Amniotic stem cell (primary cell): ENCODE results near the gene OLA1.
"Not testable (repeated sequence)": the region's sequence is repeated elsewhere in the genome, so short reads cannot be mapped to it uniquely, and the experiment has no call there.

Experiments
- DNase-seq: peaks from one replicate; lab custom pipeline; 2025; lab: John Stamatoyannopoulos, UW

Gene OLA1

DNA sequence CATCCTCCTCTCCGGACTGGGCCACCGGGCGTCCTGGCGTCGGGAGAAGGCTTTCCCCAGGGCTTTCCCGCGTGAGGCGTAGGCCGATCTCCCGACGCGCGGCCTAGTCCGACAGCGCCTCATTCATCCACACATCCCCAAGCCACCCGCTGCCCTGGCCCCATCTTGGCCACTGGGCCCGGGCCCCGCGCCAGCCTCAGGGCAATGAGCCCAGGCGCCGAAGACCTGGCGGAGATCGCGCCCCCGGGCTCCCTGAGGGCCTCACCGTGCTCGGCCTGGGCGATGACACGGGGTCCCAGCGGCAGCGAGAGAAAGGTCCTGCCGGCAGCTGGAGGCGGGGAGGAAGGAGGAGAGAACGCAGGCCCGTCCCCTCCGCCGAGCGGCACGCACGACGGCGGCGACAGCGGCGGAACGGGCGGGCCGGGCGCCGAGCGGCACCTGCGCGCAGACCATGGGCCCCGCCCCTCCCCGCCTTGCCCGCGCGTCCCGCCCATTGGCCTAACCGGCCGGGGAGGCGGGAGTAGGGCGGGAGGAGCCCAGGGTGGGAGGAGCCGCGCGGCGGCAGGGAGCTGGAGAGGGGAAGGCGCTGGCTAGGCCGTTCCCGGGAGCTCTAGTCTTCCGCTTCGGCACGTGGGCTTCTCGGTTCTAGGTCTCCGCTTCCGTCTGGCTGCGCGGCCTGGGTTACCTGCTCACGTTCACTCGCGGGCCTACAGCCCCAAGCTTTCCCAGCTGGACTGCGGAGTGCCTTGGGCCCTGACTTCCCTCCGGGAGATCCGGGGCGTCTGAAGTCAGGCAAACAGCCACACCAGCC lies at the start of gene OLA1:
Gene OLA1, minus strand, starts transcription at position 346 of the 811 bp plus-strand sequence. CDS start 1,717 bp downstream, outside the sequence.
- peak; percentile 72 for DNase-seq

DNA sequence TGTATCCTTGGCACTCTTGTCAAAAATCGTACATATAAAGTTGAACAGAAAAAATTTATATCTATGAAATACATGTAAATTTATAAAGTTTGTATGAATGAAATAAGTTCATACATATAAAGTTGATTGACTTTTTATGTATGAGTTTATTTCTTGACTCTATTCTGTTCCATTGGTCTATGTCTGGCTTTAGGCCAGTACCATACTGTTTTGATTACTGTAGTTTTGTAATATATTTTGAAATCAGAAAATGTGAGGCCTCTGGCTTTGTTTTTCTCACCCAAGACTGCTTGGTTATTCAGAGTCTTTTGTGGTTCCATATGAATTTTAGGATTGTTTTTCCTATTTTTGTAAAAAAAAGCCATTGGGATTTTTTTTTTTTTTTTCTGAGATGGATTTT lies 44.6 kb upstream of the OLA1 start:
- DNase-seq, result no peak

DNA sequence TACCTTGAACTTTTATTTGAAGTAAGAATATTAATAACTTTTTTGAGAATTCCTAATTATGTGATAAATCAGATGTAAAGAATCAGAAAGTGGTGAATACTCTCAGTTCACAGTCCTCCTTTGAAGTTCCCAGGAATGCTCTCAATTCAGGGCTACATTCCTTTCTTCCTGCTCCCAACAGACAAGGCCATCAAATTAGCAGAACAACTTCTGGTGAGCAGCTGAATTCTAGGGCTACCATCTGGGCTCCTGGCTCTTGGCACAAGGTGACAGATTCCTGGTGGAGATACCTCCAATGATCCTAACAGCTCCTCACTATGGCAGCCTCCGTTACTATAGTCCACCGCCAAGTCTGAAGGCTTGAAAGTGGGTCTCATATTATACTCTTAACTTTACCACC lies 37.8 kb upstream of the OLA1 start:
- DNase-seq, result no peak

DNA sequence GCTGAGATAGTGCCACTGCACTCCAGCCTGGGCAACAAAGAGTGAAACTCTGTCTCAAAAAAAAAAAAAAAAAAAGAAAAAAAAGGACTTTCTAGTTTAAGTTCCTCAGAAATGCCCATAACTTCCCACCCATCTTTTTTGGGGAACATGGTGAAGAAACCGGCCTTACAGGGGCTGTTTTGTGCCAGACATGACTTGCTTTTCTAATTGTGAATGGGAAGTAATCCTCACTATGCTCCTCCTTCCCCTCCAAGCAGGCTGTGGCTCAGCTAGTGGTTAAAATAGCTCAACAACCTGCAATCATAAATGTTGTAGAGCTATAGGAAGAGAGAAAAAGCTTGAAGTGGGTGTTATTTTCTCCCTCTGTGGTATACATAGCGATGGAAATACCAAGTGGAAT lies 34.1 kb upstream of the OLA1 start:
- no peak for DNase-seq

DNA sequence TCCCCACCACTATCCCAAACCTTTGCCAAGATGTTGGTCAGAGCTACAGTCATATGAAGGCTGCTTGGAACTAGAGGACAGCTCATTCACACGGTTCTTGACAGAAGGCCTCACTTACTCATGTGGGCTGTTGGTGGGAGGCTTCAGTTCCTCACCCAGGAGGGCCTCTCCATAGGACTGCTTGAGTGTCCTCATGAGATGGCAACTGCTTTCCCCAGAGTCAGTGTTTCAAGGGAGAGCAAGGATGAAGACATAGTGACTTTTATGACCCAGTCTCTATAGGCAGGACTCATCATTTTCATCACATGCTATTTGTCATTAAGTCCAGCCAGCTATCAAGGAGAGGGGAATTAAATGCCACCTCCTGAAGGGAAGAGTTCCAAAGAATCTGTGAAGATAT lies 33.4 kb upstream of the OLA1 start:
- no peak for DNase-seq

DNA sequence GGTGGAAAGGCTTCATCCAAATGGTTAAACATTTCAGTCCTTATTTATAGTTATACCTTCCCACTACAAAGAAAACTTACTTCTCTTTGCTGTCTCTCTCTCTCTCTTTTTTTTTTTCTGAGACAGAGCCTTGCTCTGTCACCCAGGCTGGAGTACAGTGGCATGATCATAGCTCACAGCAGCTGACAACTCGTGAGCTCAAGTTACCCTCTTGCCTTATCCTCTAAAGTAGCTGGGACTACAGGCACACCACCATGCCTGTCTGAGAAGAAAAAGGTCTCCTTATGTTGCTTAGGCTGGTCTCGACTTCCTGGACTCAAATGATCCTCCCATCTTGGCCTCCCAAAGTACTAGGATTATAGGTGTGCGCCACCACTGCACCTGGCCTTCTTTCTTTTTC lies 32.3 kb upstream of the OLA1 start:
- no peak for DNase-seq

DNA sequence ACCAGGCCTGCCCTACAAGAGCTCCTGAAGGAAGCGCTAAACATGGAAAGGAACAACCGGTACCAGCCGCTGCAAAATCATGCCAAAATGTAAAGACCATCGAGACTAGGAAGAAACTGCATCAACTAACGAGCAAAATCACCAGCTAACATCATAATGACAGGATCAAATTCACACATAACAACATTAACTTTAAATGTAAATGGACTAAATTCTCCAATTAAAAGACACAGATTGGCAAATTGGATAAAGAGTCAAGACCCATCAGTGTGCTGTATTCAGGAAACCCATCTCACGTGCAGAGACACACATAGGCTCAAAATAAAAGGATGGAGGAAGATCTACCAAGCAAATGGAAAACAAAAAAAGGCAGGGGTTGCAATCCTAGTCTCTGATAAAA lies 21.9 kb upstream of the OLA1 start:
- DNase-seq, result not testable (repeated sequence)

DNA sequence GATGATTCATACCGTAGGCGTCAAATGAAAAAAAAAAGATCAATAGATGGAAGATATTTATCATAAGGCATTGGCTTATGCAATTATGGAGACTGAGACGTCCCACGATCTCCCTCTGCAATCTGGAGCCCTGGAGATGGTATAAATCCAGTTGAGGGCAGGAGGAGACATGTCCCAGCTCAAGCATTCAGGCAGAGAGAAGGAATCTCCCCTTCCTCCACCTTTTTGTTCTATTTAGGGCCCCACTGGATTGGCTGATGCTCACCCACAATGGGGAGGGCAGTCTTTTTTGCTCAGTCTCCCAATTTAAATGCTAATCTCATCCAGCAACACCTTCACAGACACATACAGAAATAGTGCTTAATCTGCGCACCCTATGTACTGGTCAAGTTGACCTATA lies 18.0 kb upstream of the OLA1 start:
- DNase-seq, result no peak

DNA sequence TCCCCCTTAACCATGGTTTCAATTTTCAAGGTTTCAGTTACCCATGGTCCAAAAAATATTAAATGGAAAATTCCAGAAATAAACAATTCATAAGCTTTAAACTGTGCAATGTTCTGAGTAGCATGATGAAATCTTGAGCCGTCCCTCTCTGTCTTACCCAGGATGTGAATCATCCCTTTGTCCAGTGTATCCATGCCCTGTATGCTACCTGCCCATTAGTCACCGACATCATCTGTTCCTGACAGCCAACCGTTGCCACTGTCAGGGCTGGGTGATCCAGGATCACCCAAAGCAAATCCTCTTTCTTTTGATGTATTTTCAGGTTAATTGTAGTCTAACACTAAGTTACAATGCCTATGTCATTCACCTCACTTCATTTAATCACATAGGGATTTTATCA lies 15.7 kb upstream of the OLA1 start:
- DNase-seq, result no peak

DNA sequence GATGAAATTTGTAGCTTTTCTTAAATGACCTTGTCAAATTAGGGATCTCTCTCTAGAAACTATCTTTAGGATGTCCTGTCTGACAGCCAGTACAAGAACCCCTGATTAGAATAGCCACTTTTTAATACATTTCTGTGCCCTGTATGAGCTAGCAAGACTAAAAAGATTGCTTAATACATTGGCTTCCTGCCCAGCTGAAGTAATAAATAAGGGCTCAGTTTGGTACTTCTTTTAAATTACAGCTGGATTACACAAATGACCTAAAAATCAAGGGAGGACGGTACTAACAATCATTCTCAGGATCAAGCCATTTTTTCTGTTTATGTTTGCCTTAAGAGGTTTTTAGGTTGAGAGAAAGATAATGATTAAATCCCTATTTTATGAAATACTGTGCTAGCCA lies 11.6 kb upstream of the OLA1 start:
- DNase-seq, result no peak

DNA sequence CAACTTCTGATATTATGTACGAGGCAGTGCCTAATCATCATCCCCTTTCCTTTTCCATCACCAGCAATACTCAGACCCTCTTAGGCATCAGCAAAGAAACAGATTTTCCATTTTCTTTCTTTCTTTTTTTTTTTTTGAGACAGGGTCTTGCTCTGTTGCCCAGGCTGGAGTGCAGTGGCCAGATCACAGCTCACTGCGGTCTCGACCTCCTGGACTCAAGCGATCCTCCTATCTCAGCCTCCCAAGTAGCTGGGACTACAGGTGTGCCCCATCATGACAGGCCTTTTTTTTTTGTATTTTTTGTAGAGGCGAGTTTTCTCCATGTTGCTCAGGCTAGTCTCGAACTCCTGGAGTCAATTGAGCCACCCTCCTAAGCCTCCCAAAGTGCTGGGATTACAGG lies 5.9 kb upstream of the OLA1 start:
- no peak for DNase-seq

DNA sequence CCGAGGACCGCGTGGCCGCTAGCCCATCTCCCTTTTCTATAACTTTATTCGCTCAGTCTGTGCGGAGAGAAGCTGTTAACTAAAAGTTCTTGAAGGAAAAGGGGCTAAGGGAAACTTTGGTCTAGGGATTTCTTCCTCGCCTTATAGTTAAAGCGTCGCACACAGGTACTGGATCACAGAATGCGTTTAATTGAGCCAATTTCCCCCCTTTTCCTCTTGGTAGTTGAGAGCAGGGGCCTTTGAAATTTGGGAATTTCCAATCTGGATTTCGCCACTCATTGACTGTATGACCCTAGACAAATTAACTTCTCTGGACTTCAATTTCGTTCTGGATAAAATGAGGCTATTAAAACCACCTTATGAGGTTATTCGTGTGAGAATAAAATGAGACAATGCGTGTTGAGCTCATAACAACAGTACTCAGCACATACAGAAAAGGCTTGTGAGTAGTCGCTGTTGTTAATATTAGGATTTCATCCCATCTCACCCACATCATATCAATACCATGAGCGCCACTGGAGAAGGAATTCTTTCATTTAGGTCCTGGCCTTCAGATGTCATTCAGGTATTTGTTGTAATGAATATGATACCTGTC lies 763 bp upstream of the OLA1 start:
- no peak for DNase-seq

DNA sequence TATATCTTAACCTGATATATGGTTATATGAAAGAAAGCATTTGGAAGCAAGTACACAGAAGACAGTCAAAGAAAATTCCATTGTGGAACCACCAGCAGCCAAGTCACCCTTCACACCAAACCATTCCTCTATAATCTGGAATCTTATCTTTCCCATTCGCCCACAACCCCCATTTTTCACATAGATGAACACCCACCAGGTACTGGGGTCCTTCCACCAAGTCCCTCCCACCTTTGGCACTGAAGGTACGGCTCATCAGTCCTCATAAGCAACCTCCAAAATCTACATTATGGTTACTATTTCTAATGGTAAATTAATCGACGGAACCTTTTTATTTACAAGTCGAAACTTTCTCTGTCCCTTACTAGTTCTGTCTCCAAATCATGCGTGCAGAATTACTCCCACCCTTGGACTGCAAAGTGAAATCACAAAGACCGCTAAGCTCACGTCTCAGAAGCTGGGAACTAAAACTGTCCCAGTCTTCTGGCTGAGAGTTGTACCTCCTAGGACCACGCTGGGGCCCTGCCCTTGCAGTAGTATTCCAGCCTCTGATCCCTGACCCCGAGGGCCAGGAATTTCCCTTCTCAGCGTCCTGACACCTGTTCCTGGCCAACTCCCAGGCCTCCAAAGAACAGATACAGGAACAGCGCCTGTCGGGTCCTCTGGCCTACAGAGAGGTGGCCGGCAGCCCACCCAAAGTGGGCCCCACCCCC lies 702 bp downstream of the OLA1 start:
- no peak for DNase-seq

DNA sequence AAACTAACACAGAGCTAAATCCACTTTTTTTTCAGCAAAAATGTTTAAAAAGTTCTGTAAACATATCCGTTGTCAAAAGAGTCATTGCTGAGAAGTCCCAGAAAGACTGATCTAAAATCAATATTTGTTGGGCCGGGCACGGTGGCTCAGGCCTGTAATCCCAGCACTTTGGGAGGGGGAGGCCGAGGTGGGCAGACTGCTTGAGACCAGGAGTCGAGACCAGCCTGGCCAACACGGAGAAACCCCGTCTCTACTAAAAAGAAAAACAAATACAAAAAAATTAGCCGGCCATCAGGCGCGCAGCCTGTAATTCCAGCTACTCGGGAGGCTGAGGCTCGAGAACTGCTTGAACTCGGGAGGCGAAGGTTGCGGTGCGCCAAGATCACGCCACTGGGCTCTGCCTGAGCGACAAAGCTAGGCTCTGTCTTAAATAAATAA lies 1.4 kb downstream of the OLA1 start:
- no peak for DNase-seq

DNA sequence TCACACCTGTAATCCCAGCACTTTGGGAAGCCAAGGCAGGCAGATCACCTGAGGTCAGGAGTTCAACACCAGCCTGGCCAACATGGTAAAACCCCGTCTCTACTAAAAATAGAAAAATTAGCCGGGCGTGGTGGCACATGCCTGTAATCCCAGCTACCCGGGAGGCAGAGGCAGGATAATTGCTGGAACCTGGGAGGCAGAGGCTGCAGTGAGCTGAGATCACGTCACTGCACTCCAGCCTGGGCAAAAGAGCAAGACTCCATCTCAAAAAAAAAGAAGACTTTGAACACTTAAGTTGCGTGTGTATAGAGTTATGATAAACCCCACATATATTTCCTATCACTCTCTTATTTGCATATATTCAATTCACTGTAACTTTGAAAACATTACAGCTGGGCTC lies 2.7 kb downstream of the OLA1 start:
- DNase-seq, result not testable (repeated sequence)

DNA sequence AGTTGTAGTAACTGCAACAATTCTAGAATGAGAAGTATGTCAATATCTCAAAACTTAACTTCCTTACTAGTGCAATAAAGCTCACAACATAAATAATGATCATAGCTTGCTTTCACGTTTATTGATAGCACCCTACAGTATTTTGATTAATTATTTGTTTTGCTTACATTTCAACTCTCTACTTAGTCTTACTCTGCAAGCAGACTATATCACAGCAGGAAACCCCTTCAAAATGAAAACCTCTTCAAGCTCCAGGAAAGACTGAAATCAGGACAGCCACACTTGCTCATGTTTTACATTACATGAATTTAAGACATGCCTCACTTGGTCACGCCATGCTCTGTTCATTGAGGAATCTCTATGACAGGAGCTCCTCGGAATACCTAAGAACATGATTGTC lies 3.3 kb downstream of the OLA1 start:
- no peak for DNase-seq

DNA sequence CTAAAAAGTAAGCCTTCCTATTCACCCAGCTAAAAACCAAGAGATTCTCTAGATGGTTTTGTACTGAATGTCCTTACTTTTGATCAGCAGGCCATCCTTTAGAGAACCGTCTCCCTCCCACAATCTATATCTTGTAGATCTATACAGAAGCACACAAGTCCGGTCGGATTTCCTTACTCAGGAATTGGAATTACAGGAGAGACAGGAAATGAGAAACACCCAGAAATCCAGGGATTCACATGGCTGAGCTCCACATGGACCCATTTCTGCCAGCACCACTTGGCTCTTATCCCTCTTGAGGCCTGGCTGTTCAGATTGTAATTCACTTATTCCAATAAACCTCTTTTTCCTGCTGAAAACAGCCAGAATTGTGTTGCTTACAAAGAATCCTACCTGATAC lies 4.5 kb downstream of the OLA1 start:
- DNase-seq, result no peak

DNA sequence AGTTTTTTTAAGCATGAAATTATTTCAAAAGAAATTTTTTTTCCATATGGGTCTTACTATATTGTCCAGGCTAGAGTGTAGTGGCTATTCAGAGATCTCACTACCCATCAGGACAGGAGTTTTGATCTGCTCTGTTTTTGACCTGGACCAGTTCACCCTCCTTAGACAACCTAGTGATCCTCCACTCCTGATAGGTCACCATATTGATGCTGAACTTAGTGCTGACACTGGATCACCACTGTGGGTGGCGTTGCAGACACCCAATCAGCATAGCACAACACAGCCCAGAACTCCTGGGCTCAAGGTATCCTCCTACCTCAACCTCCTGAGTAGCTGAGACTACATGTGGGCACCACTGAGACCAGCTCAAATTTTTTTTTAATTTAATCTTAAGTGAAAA lies 8.2 kb downstream of the OLA1 start:
- DNase-seq, result no peak

DNA sequence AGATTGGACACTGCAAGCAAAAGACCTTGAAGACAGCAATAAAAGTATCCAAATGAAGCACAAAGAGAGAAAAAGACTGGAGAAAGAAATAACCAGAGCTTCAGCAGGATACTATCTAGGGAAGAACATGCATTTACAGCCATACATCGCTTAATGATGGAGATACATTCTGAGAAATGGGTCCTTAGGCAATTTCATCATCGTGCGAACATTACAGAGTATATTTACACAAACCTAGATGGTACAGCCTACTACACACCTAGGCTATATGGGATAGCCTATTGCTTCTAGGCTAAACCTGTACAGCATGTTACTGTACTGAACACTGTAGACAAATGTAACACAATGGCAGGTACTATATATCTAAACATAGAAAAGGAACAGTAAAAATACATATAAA lies 11.9 kb downstream of the OLA1 start:
- no peak for DNase-seq

DNA sequence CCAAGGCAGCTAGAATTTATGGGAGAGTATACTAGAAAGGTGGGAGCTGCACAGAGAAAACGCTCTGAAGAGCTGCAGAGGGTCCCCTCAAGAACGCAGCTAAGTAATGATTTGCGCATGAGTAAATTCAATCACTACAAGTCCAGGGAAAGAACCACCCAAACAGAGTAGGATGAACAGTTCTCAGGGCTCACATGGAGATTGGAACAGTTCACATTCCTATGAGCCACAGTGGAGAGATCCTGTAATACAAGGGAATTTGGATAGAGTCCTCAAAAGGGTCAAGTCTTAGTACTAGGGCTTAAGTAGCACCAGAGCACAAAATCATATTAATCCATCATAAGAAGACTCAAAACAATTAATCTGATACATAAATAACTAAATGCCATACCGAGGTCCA lies 12.7 kb downstream of the OLA1 start:
- DNase-seq, result no peak

DNA sequence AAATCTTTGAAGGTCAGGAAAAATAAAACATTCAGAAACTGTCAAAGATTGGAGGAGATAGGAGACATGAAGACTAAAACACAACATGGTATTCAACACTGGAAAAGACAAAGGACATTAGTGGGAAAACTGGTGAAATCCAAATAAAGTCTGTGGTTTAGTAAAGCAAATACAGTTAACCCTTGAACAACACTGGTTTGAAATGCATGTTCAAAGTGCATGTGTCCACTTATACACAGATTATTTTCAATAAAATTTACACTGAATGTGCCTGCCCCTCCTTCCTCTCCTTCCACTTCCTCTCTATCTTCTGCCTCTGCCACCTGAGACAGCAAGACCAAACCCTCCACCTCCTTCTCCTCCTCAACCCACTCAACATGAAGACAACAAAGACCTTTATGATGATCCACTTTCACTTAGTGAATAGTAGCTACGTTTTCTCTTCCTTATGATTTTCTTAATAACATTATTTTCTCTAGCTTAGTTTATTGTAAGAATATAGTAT lies 14.5 kb downstream of the OLA1 start:
- DNase-seq, result no peak

DNA sequence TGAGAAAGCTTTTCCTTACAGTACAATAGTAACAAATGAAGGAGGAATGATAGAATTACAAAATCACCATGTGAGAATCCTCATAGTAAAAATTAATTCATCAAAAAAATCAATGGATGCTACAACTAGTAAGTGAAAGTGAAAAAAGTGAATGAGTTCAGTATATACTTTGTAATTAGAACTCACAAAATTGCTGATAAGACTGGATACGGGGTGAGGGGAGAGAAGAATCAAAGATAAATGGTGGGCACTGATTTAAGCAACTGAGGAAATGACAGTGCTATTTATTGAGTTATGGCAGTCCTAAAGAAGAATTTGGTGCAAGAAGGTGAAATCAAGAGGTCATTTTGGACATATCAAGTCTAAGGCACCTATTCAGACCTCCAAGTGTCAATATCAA lies 20.6 kb downstream of the OLA1 start:
- DNase-seq, result no peak

DNA sequence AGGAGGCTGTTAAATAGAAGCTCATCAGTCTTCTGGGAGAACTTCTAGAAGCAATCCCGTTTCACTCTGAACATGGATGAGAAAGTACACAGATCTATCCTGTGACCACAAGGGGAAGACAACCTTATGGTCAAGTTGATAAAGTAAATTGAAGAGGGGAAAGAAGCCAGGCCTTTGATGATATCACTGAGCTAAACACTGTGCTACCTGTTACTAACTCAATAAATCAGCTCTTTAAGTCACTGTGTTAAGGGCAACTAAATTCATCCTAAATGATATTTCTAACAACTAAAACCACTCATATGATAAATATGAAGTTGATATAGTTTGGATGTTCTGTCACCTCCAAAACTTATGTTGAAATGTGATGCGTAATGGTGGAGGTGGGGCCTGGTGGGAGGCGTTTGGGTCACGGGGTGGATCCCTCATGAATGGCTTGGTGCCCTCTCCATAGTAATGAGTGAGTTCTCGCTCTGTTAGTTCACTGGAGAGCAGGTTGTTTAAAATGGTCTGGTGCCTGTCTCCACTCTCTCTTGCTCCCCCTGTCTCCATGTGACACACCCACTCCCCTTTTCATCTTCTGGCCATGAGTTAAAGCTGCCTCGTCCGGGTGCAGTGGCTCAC lies 23.6 kb downstream of the OLA1 start:
- no peak for DNase-seq
